Skeletal muscle cell (primary cell): Measurements from ENCODE around the gene USP47.
"Not testable (repeated sequence)": the region's sequence is repeated elsewhere in the genome, so short reads cannot be mapped to it uniquely, and the experiment has no call there.

Experiments
- DNase-seq: peaks from one replicate; pipeline ENCODE4 v3.0.0-alpha.2; 2010; ENCODE audit warnings: low read depth
- H3K4me3 ChIP-seq: 2 replicates; pipeline ENCODE4 v1.5.1; 2011; ENCODE audit warnings: low read depth, mild to moderate bottlenecking, control low read depth, low read length, moderate library complexity

Gene USP47

GRCh38 chr11:11818529-11819121, 23.1 kb upstream of the USP47 start:
- H3K4me3 ChIP-seq: no peak overlapping the region

GRCh38 chr11:11821899-11822298, 19.9 kb upstream of the USP47 start:
- H3K4me3 ChIP-seq: no peak overlapping the region
- no peak for DNase-seq

More at GRCh38 chr11:11818529-11819121, 23.1 kb upstream of the USP47 start:
- DNase-seq: no peak

GRCh38 chr11:11822946-11823345, 18.8 kb upstream of the USP47 start:
- DNase-seq: no peak
- H3K4me3 ChIP-seq: no peak overlapping the region

- H3K4me3 ChIP-seq: no peak overlapping the region
- DNase-seq: no peak
These were observed 15.5 kb upstream of the USP47 start for GRCh38 chr11:11826260-11826659.

- H3K4me3 ChIP-seq: no peak overlapping the region
- DNase-seq: no peak
These were observed 14.5 kb upstream of the USP47 start for GRCh38 chr11:11827272-11827671.

- H3K4me3 ChIP-seq, DNase-seq: not testable (repeated sequence)
These were observed 10.4 kb upstream of the USP47 start for GRCh38 chr11:11831406-11831805.

GRCh38 chr11:11836676-11837231, 5.0 kb upstream of the USP47 start:
- H3K4me3 ChIP-seq: no peak overlapping the region
- no peak for DNase-seq

GRCh38 chr11:11839718-11840117, 2.1 kb upstream of the USP47 start:
- H3K4me3 ChIP-seq: no peak overlapping the region
- DNase-seq: no peak

- no peak for DNase-seq
- H3K4me3 ChIP-seq: peak overlapping the region; percentile 83
These were observed 553 bp upstream of the USP47 start for GRCh38 chr11:11841116-11841722.

- DNase-seq: peak; percentile 77
- peak overlapping the region; percentile 83 for H3K4me3 ChIP-seq
These were observed 743 bp downstream of the USP47 start for GRCh38 chr11:11842421-11843008.

GRCh38 chr11:11843211-11843621, 1.4 kb downstream of the USP47 start:
- DNase-seq: peak; percentile 75
- peak overlapping the region; percentile 83 for H3K4me3 ChIP-seq

GRCh38 chr11:11843642-11844041, 1.9 kb downstream of the USP47 start:
- peak overlapping the region; percentile 83 for H3K4me3 ChIP-seq
- no peak for DNase-seq

- no peak for DNase-seq
- H3K4me3 ChIP-seq: peak overlapping the region; percentile 83
These were observed 2.5 kb downstream of the USP47 start for GRCh38 chr11:11844272-11844671.

- DNase-seq: no peak
- no peak overlapping the region for H3K4me3 ChIP-seq
These were observed 3.3 kb downstream of the USP47 start for GRCh38 chr11:11845071-11845470.

GRCh38 chr11:11845551-11845950, 3.8 kb downstream of the USP47 start:
- no peak overlapping the region for H3K4me3 ChIP-seq
- DNase-seq: no peak

GRCh38 chr11:11847082-11847481, 5.3 kb downstream of the USP47 start:
- no peak for DNase-seq
- no peak overlapping the region for H3K4me3 ChIP-seq

GRCh38 chr11:11848891-11849746, 7.3 kb downstream of the USP47 start:
- peak; percentile 36 for DNase-seq
- no peak overlapping the region for H3K4me3 ChIP-seq

- no peak for DNase-seq
- no peak overlapping the region for H3K4me3 ChIP-seq
These were observed 8.9 kb downstream of the USP47 start for GRCh38 chr11:11850668-11851067.

- no peak for DNase-seq
- no peak overlapping the region for H3K4me3 ChIP-seq
These were observed 14.9 kb downstream of the USP47 start for GRCh38 chr11:11856638-11857037.

- no peak overlapping the region for H3K4me3 ChIP-seq
- no peak for DNase-seq
These were observed 16.0 kb downstream of the USP47 start for GRCh38 chr11:11857769-11858168.
